HG03139 (cell line): Measurements from ENCODE around the gene PC.
A peak's percentile ranks its signal among the peaks of the same experiment; 100 is the strongest.

ENCODE experiments used
- ATAC-seq: cut with Tn5 transposase; IDR thresholded peaks from one replicate; pipeline ENCODE4 v1.9.1; 2021; ENCODE audit not compliant: unreplicated experiment

PC gene

DNA sequence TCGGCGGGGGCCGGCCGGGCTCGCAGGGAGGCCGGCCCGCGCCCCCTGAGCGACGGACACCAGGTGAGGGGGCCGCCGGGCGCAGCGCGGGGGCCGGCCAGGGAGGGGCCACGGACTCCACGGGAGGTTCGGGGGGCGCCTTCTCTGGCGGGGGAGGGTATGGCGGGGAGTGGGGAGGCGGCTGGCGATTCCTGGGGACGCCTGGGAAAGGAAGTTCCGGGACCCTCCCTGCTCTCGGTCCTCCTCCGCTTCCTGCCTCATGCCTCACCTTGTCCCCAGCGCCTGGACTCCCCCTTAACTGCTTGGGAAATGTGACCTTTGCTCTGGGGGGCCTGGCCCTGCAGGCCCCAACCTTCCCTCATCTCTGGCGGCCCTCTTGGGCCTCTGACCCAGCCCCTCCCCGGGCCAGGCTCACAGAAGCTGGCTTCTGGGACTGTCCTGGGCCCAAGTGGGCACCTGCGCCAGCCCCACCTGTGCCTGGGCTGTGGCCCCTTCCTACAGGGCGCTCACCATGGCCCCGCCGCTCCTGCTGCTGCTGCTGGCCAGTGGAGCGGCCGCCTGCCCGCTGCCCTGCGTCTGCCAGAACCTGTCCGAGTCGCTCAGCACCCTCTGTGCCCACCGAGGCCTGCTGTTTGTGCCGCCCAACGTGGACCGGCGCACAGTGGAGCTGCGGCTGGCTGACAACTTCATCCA lies 100.8 kb downstream of the PC start:
- no peak for ATAC-seq

DNA sequence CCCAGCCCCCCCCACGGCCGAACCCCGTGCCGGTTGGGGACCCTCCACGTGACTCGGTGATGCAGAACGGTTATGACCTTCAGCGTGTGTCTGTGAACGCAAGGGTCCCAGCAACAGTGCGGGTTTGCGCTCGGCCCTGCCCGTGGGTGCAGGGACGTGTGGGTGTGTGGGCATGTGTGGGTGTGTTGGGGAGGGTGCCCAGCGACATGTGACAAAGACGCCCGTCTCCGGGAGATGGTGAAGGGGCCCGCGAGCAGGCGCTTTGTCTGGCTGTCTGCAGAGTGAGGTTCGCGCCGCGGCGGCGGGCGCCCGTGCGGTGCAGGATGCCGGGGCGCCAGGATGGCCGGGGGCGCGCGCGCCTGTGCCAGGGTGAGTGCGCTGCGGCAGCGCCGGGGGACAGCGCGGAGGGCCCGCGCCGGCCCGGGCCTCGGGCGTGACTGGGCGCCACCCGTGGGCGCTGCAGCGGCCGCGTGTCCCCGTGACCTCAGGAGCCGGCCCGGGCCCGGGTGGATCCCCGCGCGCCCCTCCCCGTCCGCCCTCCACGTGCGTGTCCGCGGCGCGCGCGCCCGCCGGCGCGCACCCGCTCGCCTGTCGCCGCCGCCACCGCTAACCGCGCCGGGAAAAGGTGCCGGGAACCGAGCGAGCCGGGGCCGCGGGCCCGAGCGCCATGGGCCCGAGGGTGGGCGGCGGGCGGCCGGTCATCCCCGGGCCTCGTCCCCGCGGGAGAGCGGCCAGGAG lies 101.5 kb downstream of the PC start, which contains the start of gene LRFN4:
LRFN4 (plus strand) TSS at position 569 of the 738 bp plus-strand sequence. CDS start 681 bp downstream, outside the sequence.
- peak; percentile 13 for ATAC-seq

GRCh38 chr11:66855574-66856495 lies 102.3 kb downstream of the PC start:
- peak; percentile 63 for ATAC-seq

- ATAC-seq = no peak
These were observed 103.4 kb downstream of the PC start for GRCh38 chr11:66854729-66855211.

GRCh38 chr11:66854231-66854661 lies 103.9 kb downstream of the PC start:
- ATAC-seq = no peak

DNA sequence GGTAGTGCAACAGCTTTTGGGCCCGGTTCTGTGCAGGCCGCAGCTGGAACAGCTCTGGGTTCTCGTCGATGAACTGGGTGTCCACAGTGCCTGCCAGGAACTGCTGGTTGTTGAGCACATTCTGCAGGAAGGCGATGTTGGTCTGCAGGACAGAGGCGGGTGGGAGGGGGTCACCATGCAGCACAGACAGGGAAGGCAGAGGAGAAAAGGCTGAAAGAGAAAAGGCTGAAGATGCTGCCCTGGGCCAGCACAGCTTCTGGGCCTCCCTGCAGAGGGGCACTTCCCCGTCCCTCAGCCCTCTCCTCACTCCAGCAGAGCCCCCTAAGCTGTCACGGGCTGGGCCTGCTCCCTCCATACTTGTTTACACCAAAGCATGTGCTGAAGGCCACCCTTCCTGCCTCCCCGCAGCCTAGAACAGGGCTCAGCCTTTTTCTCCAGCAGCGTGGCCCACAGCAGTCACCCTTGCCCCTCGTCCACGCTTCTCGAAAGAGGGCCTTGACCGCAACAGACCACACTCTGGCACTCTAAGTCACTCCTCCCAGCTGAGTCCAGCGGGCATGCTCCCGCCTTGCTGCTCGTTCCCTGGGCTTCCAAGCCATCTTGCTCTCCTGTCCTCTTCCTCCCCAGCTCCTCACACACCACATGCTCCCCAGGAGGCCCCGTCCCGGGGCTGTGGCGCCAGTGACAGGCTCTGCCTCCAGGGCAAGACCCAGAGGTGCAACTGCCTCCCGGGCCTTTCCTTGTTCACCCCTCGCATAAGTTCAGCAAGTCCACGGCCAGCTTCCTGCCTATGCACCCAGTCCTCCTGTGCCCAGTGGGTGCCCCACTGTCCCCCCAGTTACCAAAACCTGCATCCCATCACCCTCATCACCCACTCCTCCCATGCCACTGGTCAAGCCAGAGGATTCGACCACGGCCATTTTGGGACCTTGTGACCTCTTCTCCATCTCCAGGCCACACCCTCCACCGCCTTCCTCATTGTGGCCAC lies 104.6 kb downstream of the PC start:
- no peak for ATAC-seq

GRCh38 chr11:66852466-66853241 lies 105.5 kb downstream of the PC start:
- no peak for ATAC-seq

GRCh38 chr11:66851698-66852465 lies 106.3 kb downstream of the PC start:
- no peak for ATAC-seq

DNA sequence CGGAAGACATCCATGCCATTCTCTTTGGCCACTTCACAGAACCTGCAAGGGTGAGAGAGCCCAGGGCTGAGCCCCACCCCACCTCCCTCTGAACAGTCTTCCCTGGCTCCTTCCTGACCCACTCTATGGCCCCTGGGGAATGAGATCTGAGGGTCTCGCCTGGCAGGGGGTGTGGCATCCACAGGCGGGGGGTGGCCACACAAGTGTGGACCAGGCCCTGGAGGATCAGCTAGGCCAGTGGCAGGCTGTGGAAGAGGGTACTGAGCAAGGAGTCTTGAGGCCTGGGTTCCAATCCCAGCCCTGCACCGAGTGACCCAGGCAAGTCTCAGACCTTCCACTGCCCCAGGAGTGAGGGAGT lies 107.0 kb downstream of the PC start:
- no peak for ATAC-seq

- ATAC-seq = no peak
These were observed 107.5 kb downstream of the PC start for GRCh38 chr11:66850588-66851238.

- ATAC-seq = no peak
These were observed 108.0 kb downstream of the PC start for GRCh38 chr11:66850235-66850587.

GRCh38 chr11:66849501-66850234 lies 108.5 kb downstream of the PC start:
- ATAC-seq = no peak

GRCh38 chr11:66848671-66849500 lies 109.3 kb downstream of the PC start:
- ATAC-seq = no peak

DNA sequence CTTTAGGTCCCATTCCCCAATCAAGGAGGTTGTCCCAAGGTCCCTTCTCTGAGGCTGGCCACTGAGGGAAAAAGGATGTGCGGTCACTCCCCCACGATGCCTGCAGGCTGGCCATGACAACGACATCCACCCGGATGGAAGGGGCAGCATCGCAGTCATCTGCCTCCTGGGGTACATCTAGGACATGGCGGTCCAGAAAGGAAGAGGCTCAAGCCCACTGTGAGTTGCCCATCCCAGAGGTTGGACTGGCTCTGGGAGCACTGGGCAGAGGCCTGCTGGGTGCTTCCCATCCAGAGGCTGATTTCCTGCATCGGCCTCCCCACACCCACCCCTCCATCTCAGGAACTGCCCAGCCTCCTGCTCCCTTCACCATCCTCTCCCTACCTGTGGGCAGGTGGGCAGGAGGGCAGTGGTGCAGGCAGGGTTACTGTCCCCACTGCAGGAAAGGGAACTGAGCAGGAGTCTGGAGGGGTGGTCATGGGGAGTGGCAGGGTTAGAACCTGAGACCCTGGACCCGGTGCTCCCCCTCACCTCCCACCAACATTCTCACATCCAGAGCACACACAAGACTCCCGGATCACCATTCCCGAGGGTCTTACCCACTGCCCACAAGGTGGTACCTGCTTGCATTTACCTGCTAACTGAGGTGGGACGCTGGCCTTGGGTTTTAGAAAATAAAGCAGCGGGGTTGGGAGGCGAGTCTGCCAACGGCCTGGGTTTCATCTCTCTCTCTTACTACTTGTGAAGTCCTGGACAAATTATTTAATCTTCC lies 110.5 kb downstream of the PC start:
- no peak for ATAC-seq

GRCh38 chr11:66846671-66847091 lies 111.5 kb downstream of the PC start:
- ATAC-seq = no peak

DNA sequence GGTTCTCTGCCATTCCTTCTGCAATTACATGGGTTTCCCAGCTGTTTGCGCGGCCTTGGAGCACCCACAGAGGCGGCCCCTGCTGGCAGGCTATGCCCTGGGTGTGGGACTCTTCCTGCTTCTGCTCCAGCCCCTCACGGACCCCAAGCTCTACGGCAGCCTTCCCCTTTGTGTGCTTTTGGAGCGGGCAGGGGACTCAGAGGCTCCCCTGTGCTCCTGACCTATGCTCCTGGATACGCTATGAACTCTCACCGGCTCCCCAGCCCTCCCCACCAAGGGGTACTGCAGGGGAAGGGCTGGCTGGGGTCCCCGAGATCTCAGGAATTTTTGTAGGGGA lies 112.3 kb downstream of the PC start:
- no peak for ATAC-seq
